HEK293T (cell line): ENCODE measurements around the gene PDLIM1.

Experiments
- ARNT ChIP-seq: fragments of 450-650 bp; IDR thresholded peaks from 2 replicates; pipeline ENCODE4 v1.6.1; 2017; ENCODE audit warnings: mild to moderate bottlenecking
- BHLHE40 ChIP-seq: fragments of 450-650 bp; IDR thresholded peaks from 2 replicates; pipeline ENCODE4 v1.6.1; 2016; ENCODE audit warnings: mild to moderate bottlenecking, moderate library complexity, borderline replicate concordance
- ELF4 ChIP-seq: fragments of 450-650 bp; IDR thresholded peaks from 2 replicates; pipeline ENCODE4 v1.6.1; 2017; ENCODE audit warnings: antibody characterized with exemption
- FOXA1 ChIP-seq: fragments of 450-650 bp; IDR thresholded peaks from 2 replicates; pipeline ENCODE4 v1.6.1; 2016; ENCODE audit warnings: mild to moderate bottlenecking
- FOXK2 ChIP-seq: fragments of 450-650 bp; IDR thresholded peaks from 2 replicates; pipeline ENCODE4 v1.6.1; 2016; ENCODE audit warnings: mild to moderate bottlenecking
- FOXM1 ChIP-seq: fragments of 450-650 bp; IDR thresholded peaks from 2 replicates; pipeline ENCODE4 v1.6.1; 2017; ENCODE audit warnings: mild to moderate bottlenecking, borderline replicate concordance
- HDGF ChIP-seq: fragments of 450-650 bp; IDR thresholded peaks from 2 replicates; pipeline ENCODE4 v1.6.1; 2017; ENCODE audit warnings: antibody characterized with exemption, borderline replicate concordance
- L3MBTL2 ChIP-seq: fragments of 450-650 bp; conservative IDR thresholded peaks from 2 replicates; pipeline ENCODE4 v1.6.1; 2016; ENCODE audit warnings: mild to moderate bottlenecking
- NFRKB ChIP-seq: fragments of 450-650 bp; IDR thresholded peaks from 2 replicates; pipeline ENCODE4 v1.6.1; 2016; ENCODE audit warnings: mild to moderate bottlenecking, moderate library complexity
- SP1 ChIP-seq: fragments of 450-650 bp; IDR thresholded peaks from 2 replicates; pipeline ENCODE4 v1.6.1; 2017
- SUZ12 ChIP-seq: fragments of 450-650 bp; IDR thresholded peaks from 2 replicates; pipeline ENCODE4 v1.6.1; 2016; ENCODE audit warnings: mild to moderate bottlenecking
- TARDBP ChIP-seq: fragments of 450-650 bp; IDR thresholded peaks from 2 replicates; pipeline ENCODE4 v1.6.1; 2016
- ZNF384 ChIP-seq: fragments of 450-650 bp; IDR thresholded peaks from 2 replicates; pipeline ENCODE4 v1.6.1; 2016
- TF ChIP-seq, protein P1 (sequence below): fragments of 450-650 bp; IDR thresholded peaks from 2 replicates; pipeline ENCODE4 v1.6.1; 2016

DNA sequence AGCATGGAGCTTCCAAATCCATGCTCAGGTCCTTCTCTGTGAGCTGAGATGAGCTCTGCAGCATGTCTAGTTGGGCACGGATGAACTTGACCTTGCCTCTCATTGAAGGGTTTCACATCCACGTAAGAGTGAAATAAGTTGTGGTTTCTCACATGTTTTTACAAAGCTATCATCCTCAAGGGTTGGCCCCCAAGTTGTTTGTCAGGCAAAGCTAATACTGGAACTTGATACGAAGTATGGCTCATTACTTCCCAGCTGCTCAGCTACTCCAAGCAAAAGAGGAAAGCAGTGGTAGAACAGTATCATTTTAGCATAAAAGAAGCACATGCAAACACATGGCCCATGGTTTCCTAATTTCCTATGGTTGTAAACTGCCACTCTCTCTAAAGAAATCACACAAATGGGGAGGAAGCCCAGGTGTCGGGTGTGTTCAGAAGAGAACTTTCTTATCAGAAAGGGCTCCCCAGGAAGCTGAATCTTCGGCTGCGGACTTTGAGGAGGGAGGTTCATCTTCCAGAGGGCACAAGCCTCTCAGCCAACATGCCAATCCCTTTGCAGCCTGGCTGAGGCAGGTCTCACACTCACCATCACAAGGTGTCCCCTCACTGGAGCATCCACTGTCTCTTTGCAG is 45.3 kb downstream of the PDLIM1 start:
- TF ChIP-seq TARDBP: no peak
- TF ChIP-seq SUZ12: no peak
- TF ChIP-seq ELF4: no peak
- TF ChIP-seq FOXM1: no peak
- no peak for TF ChIP-seq FOXK2
- TF ChIP-seq SP1: no peak
- no peak for TF ChIP-seq BHLHE40
- no peak for TF ChIP-seq L3MBTL2
- TF ChIP-seq HDGF: no peak
- no peak for TF ChIP-seq ZNF384
- TF ChIP-seq, protein P1, sequence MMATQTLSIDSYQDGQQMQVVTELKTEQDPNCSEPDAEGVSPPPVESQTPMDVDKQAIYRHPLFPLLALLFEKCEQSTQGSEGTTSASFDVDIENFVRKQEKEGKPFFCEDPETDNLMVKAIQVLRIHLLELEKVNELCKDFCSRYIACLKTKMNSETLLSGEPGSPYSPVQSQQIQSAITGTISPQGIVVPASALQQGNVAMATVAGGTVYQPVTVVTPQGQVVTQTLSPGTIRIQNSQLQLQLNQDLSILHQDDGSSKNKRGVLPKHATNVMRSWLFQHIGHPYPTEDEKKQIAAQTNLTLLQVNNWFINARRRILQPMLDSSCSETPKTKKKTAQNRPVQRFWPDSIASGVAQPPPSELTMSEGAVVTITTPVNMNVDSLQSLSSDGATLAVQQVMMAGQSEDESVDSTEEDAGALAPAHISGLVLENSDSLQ: no peak
- TF ChIP-seq FOXA1: no peak
- no peak for TF ChIP-seq NFRKB
- TF ChIP-seq ARNT: no peak
